ENCODE data around the gene BACH2.

DNA sequence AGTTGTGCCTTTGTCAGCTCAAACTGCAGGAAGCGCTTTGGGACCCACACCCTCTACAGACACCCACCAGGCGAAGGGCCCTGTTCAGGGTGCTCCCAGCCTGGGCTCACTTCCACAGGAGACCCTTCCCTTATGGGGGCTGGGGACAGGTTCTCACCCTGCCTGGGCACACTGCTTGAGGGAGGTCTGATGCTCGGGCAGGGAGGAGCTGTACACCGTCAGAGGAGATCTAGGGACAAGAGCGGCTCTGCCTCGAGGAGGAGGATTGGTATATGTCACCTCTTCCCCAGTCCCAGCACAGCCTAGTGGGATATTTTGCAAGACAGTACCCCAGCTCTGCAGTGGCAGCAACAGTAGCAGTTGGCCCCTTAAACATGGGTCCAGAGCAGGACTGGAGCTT is 375.4 kb downstream of the BACH2 start:
- TF ChIP-seq EZH2 (IDR thresholded peaks at IDR 0.05; ENCODE audit: low read length): no peak
- TF ChIP-seq, protein P1, sequence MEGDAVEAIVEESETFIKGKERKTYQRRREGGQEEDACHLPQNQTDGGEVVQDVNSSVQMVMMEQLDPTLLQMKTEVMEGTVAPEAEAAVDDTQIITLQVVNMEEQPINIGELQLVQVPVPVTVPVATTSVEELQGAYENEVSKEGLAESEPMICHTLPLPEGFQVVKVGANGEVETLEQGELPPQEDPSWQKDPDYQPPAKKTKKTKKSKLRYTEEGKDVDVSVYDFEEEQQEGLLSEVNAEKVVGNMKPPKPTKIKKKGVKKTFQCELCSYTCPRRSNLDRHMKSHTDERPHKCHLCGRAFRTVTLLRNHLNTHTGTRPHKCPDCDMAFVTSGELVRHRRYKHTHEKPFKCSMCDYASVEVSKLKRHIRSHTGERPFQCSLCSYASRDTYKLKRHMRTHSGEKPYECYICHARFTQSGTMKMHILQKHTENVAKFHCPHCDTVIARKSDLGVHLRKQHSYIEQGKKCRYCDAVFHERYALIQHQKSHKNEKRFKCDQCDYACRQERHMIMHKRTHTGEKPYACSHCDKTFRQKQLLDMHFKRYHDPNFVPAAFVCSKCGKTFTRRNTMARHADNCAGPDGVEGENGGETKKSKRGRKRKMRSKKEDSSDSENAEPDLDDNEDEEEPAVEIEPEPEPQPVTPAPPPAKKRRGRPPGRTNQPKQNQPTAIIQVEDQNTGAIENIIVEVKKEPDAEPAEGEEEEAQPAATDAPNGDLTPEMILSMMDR (optimal IDR thresholded peaks at IDR 0.05 in 1 of 3, IDR thresholded peaks at IDR 0.05 in 1 of 3, conservative IDR thresholded peaks at IDR 0.05 in 1 of 3; ENCODE audit: extremely low read depth in 1 of 3, insufficient read depth in 2 of 3, low read length in 3 of 3): no peak

All from keratinocyte (primary cell).